HG03520 (cell line): ENCODE results near the gene CXCL17.

Experiments used
- ATAC-seq: cut with Tn5 transposase; IDR thresholded peaks from one replicate; pipeline ENCODE4 v1.9.1; 2021; ENCODE audit warnings: mild to moderate bottlenecking, moderate library complexity; ENCODE audit not compliant: unreplicated experiment

The CXCL17 gene

GRCh38 chr19:42426643-42427042 is 16.1 kb downstream of the CXCL17 start:
- no peak for ATAC-seq

GRCh38 chr19:42424712-42425131 is 18.0 kb downstream of the CXCL17 start:
- ATAC-seq, result no peak

GRCh38 chr19:42424345-42424707 is 18.4 kb downstream of the CXCL17 start:
- no peak for ATAC-seq

- peak; percentile 79 for ATAC-seq
These were observed 19.0 kb downstream of the CXCL17 start for GRCh38 chr19:42423462-42424344.

GRCh38 chr19:42422901-42423461 is 19.8 kb downstream of the CXCL17 start:
- peak; percentile 21 for ATAC-seq

GRCh38 chr19:42422092-42422900 is 20.4 kb downstream of the CXCL17 start:
- no peak for ATAC-seq

GRCh38 chr19:42421591-42422031 is 21.1 kb downstream of the CXCL17 start:
- no peak for ATAC-seq

GRCh38 chr19:42421101-42421500 is 21.6 kb downstream of the CXCL17 start:
- no peak for ATAC-seq

GRCh38 chr19:42420055-42420544 is 22.6 kb downstream of the CXCL17 start:
- no peak for ATAC-seq

- ATAC-seq, result no peak
These were observed 23.4 kb downstream of the CXCL17 start for GRCh38 chr19:42419309-42419708.

- no peak for ATAC-seq
These were observed 30.1 kb downstream of the CXCL17 start for GRCh38 chr19:42412661-42413076.

GRCh38 chr19:42412227-42412626 is 30.5 kb downstream of the CXCL17 start:
- no peak for ATAC-seq

- no peak for ATAC-seq
These were observed 31.1 kb downstream of the CXCL17 start for GRCh38 chr19:42411581-42412178.

GRCh38 chr19:42410371-42410770 is 32.4 kb downstream of the CXCL17 start:
- ATAC-seq, result no peak

GRCh38 chr19:42409477-42409876 is 33.3 kb downstream of the CXCL17 start:
- no peak for ATAC-seq

GRCh38 chr19:42407816-42408175 is 35.0 kb downstream of the CXCL17 start:
- ATAC-seq, result no peak

- no peak for ATAC-seq
These were observed 35.5 kb downstream of the CXCL17 start for GRCh38 chr19:42407085-42407815.

GRCh38 chr19:42406111-42406510 is 36.6 kb downstream of the CXCL17 start:
- no peak for ATAC-seq

- no peak for ATAC-seq
These were observed 39.2 kb downstream of the CXCL17 start for GRCh38 chr19:42403586-42403985.

- no peak for ATAC-seq
These were observed 40.2 kb downstream of the CXCL17 start for GRCh38 chr19:42402376-42403116.
